Measurements from ENCODE around the gene UBE2QL1.
"Not testable (repeated sequence)": the region's sequence is repeated elsewhere in the genome, so short reads cannot be mapped to it uniquely, and the experiment has no call there.

UBE2QL1 gene

DNA sequence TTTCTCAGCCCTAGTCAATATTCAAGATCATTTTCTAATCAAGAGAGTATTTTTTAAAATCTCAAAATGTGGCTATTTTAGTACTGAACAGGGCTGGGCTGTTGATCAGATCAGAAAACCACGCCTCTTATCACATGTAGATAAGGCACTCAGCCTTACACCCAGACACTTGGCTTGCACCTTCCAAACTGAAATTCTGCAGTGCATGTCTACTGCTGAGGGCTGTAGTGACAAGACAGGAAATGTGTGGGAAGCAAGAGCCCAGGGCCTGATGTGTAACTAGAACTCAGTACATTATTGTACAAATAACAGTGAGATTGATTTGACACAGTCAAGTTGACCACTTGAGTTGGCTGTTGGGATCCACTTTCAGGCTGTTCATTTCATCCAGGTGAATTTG, 48.6 kb downstream of the UBE2QL1 start:
- DNase-seq (ENCODE audit: low read depth): no peak

DNA sequence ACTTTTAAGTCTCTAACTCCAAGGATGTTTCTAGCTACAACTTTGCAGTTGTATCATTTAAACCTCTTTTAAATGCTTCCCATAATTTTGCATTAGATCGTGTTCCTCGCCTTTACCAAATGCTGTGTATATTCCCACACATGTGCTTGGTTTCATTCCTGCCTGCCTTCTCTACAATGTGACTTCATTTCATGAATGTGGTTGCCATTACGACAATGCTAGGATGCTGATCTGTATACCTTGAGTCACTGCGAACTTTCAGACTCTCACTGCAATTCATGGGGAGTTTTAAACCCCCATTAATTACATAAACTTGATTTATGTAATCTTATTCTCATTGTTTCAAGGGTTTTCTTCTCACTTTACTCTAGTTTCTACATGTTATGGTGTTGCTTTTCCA, 50.3 kb downstream of the UBE2QL1 start:
- no peak for DNase-seq (ENCODE audit: low read depth)

DNA sequence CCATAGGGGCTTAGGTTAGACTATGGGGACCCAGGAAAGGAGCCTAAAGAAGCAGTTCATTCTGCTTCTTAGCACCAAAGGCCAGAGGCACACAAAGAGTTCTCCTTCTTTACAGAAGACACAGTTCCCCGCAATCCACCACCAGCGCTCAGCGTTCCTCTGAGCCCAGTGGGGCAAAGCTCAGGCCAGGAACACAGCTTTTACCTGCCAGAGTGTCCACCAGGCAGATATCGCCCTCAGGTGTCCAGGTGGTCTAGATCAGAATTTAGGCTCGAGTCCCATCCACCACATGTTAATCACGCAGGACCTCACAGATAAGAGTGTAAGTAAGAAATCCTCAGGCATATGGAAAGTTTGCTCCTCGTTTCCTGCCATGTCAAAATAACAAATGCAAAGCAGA, 53.0 kb downstream of the UBE2QL1 start:
- DNase-seq (ENCODE audit: low read depth): no peak

DNA sequence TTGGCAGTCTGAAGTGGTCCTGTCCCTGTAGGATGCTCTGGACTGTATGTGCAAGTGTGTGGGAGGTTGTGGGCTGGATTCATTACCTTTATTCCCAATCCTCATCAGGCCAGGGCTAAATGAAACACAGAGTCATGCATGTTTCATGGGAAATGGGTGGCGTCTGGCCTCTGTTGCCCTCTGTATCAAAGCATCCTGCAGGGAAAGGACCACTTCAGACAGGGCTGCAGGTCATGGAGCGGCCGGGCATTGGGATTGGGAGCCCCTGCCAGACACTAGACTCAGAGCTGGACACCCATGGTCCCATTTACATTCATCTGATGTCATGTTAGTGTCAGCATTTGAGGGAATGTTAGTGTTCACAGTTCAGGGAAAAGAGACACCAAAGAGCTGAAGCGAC, 53.8 kb downstream of the UBE2QL1 start:
- DNase-seq (ENCODE audit: low read depth): no peak

DNA sequence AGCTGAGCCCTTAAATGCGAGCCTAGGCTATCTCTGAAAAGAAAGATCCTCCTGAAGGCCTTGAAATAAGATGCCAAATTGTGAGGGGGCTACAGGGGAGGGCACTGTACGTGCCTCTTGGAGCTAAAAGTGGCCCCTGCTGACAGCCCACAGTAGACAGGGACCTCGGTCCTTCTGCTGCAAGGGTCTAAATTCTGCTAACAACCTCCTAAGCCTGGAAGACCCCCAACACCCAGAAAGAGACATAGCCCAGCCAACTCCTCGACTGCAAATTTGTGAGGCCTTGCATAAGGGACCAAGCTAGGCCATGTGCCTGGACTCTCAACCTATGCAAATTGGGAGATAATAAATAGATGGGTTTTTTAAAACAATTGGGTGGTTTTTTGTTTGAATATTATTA, 54.7 kb downstream of the UBE2QL1 start:
- DNase-seq (ENCODE audit: low read depth): no peak

DNA sequence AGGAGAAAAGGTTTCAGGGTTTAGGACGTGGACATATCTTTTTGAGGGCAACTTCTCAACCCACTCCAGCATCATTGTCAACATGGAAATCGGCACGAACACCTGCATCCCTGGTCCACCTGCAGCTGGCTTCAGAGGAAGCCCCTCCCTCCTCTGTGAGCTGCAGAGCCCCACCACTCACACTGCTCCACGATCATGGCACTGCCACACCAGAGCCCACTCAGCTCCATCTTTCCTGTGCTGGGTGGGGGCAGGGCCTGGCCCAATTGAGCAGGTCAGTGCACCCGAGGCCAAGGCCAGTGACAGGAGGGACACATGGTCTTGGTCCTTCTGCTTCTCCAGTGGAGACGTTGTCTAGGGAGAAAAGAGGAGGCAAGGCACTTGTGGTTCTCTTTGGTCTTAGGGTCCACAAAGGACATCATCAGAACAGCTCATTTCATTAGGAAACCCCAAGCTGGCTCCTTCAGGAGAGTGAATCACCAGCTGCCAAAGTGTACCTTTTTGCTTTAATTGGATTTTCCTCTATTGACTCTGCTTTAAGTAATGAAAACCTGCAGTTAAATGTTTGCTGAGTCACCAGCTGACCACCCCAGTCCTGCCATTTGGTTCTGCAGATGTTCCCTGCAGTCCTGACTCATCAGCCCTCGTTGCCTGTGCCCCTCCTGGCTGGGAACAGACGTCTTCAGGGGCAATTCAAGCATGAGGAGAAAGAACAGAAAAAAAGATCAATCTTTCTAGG, 56.2 kb downstream of the UBE2QL1 start:
- DNase-seq (ENCODE audit: low read depth): no peak

DNA sequence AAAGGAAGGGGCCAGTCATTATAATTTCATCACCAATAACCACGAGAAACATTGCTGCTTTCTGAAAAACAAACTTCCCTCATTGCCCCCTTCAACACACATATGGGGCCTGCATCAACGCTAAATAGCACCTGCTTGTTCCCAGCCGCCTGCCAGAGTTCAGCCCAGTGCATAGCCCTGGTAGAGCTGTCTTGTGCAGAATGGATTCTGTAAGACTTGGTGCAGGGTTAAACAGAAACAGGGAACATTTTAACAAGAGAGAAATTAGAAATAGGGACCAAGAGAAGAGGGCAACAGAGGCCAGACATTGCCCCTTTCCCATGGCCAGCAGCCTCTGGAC, 56.7 kb downstream of the UBE2QL1 start:
- DNase-seq (ENCODE audit: low read depth): no peak

DNA sequence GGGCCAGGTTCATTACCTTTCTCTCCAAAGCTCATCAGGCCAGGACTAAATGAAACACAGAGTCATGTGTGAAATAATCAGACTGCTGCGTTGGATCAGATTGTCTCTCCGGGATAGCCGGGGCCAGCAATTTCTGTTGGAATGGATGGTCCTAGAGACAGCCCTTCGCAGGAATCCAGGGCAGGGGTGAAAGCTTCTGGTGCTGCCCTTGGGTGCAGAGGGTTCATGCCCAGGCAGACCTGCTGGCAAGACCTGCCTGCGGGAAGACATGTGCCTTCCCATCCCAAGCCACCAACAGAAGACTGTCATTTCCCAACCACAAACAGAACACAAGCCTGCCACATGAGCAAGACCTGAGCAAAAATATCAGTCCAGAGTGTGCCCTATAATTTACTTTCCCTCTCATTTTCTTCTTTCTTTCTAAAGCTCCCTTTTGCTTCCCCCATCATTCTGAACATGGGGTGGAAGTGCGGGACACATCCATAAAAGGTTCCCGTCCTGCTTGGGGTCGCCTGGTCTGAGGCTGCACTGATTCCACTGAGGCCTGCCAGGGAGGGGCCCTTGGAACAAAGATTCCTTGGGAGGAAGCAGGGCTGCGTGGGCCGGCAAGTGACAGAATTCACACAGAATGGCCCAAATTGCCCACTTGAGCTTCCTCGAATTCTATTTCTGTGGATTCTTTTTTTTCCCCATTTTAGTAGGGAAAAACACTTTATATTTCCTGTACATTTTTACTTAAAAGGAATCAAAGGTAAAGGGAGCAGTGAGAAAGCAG, 57.3 kb downstream of the UBE2QL1 start:
- no peak for DNase-seq (ENCODE audit: low read depth)

DNA sequence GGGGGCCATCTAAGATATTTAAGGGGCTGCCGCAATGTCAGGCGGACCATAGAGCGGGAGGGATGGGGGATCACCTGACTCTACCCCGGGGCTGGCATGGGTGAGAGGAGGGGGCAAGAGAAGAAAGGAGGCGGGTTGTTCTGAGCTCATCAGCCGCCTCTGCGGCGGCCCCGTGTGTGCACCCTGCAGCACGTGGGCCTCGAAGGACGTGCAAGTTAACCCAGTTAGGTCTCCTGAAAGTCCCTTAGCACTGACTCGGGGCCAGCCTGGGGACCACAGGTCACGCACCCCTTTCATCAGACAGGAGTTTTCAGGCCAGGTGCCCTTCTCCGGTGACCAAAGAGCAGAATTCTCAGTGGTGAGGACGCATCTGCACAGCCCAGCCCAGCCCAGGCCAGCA, 58.0 kb downstream of the UBE2QL1 start:
- DNase-seq (ENCODE audit: low read depth): no peak

DNA sequence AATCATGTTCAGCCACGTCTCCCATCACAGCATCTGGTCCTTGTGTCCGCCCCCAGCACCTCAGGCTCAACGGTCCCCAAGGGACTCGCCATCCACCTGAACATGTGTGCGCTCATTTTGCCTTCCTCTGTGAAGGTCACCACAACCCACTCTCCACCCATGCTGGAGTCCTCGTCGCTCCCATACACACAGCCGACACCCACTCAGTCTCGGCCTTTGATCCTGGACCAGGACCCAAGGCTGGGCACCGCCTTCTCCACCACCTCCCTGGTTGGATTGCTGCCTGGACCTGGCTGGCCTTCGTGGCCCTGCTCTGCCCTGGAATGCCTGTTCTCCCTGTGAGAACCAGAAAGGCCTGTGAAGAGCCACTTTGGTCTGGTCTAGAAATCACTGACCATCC, 60.3 kb downstream of the UBE2QL1 start:
- DNase-seq (ENCODE audit: low read depth): no peak

DNA sequence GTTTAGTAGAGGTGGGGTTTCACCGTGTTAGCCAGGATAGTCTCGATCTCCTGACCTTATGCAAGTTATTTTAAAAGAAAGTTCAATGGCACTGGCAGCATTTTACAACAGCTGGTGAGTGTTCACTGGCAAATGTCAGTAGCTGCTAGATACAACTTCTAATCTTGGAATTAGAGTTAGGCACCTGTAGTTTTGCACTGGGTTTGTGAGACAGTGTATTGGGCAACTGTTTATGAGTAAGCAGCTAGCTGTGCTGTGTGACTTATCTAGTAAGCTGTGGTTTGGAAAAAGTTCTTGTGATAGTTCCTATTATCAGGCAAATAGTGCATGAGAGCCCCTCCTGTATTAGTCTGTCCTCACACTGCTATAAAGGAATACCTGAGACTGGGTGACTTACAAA, 61.5 kb downstream of the UBE2QL1 start:
- no peak for DNase-seq (ENCODE audit: low read depth)

DNA sequence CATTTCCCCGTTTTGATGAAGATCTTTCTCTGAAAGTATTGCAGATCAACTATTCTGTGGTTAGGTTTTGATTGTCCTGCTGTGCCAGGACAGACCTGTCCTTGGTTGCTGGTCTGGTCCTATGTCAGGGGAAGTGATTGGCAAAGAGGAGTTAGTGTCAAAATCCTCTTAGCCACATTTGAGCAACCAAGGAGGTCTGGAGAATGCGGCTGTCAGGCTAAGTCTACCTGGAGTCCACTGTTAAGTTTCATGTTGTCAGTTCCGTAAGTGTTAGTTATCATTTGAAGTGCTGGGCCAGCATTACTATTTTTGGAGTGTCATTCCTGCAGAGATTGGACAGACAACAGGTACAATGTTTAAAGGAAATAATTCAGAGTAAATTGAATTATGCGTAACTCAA, 62.3 kb downstream of the UBE2QL1 start:
- DNase-seq (ENCODE audit: low read depth): no peak

DNA sequence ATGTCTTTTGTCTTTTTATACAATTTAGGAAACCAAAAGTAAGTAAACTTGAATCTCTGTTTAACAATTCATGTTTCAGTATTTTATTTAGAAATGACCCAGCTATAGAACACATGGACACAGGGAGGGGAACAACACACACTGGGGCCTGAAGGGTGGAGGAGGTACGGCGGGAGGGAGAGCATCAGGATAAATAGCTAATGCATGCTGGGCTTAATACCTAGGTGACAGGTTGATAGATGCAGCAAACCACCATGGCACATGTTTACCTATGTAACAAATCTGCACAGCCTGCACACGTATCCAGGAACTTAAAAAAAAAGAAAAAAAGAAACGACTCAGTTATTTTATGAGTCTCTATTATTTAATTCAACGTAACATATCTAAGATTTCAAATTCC, 67.2 kb downstream of the UBE2QL1 start:
- DNase-seq (ENCODE audit: low read depth): not testable (repeated sequence)

DNA sequence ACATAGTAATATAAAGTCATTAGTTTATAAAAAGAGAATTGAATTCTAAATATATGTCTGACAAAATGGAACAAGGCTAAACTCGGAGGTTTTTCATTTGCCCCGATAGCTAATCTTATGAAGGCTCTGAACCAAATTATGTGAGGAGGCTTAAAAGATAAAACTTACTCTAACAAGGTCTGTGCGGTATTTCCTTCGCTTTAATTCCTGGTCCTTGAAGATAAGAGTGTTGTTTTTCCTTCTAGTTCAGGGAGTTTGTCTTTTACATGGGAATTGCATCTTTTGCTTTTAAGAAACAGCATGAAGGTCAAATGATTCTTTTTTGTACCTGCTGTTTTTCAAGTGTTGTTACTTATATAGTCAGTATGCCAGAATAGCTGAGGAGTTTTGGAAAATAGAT, 68.2 kb downstream of the UBE2QL1 start:
- DNase-seq (ENCODE audit: low read depth): no peak

DNA sequence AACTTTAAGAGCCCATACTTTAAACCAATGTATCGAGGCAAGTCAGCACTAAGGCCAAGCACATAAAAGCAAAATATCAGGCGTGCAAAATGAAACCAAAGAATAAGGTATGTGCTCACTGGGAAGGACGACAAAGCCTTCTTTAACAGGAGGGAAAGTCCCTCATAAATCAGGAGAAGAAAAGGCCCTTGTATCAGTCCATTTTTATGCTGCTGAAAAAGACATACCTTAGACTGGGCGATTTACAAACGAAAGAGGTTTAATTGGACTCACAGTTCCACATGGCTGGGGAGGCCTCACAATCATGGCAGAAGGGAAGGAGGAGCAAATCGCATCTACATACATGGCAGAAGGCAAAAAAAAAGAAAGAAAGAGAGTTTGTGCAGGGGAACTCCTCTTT, 68.9 kb downstream of the UBE2QL1 start:
- DNase-seq (ENCODE audit: low read depth): no peak

DNA sequence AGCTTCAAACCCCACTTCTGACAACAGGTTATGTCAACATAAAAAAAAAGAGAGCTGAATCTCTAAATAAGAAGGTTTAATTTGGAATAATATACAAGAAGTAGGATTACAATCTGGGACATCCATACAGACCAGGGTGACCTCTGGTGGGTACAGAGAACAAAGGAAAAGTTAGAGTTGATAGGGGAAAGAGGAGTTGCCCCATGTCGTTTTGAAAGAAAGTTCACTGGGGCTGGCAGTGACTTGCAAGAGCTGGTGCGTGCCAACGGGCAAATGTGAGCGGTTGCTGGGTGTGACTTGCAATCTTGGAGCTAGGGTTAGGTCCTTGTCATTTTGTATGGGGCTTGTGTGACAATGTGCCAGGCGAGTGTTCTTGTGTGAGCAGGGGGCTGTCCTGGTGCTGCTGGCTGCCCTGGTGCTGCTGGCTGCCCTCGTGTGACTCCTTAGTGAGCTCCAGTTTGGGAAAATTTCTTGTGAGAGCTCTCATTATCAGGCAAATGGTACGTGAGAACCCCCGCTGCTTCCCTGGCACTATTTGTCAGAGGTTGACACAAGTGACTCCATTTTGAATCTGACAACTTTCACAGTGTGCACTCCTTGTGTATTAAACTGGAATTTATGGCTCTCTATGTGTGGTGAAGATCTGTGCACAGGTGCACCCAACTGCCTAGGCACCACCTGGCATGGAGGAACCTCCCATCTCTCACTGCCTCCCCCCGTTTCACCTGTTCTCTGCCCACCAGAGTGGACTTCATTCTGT, 69.8 kb downstream of the UBE2QL1 start:
- no peak for DNase-seq (ENCODE audit: low read depth)

DNA sequence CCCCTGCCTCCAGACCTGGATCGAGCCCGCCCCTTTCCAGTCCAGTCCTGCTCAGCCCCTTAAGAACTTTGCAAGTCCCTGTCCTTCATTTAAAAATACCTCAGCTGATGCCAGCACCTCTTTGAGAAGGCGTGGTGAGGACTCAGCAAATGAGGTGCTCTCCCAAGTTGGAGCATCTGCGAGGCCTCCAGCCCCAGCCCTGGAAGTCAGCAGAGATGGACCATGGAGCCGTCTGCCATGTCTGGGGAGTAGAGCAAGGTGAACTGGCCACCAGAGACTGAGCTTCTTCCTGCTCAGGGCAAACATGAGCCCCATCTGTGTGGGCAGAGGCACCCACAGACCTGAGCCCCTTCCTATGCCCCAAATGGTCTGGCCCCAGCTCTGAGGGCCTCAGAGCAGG, 71.5 kb downstream of the UBE2QL1 start:
- no peak for DNase-seq (ENCODE audit: low read depth)

DNA sequence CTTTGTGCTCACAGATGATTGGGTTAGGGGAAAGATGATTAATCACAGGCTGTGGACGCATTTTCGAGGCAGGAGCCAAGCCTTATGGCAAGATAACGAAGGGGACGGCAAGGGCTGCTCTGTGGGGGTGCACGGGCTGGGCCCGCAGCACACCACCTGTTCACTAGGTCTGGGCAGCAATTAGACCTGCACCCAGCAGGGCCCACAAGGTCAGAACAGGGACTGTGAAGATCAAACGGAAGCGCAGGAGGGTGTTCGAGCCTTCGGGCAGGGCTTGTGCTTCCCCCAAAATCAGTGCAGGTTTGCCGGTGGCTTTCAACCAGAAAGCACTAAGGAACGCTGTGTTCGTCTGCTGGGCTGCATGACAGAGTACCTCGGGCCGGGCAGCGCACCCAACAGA, 73.7 kb downstream of the UBE2QL1 start:
- no peak for DNase-seq (ENCODE audit: low read depth)

DNA sequence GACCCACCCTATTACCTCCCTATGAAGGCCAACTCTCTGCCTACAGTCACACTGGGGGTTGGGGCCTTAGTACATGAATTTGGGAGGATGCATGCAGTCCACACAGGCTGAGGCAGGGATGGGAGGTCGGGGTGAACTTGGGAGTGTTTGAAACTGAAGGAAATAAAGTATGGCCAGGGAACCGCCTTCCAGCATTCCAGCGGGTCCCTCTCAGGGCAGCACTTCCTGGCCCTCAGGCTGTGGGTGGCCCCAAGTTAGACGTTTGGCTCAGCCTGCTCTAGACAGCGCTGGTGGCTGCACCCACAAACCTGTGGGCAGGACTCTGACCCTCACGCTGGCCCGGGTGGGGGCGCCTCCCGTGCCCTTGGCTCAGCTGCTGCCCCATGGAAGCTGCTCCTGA, 74.3 kb downstream of the UBE2QL1 start:
- no peak for DNase-seq (ENCODE audit: low read depth)

DNA sequence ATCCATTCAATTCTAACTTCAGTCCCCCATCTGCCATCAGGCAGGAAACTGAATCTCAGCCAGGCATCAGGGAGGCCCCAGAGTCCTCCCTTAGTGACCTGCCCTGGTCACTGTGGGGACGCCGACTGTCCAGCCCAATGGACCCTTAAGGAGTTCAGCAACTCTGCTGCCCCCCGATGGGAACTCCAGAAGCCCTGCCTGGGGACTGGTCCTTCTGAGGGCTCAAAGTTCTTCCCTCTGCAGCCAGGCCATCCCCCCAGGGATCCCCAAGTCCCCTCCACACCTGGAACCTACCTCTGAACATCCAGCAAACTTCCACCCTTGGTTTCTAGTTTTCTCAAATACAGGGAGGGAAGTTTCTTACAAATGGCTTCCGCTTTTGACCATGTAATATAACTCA, 76.8 kb downstream of the UBE2QL1 start:
- DNase-seq (ENCODE audit: low read depth): no peak

DNA sequence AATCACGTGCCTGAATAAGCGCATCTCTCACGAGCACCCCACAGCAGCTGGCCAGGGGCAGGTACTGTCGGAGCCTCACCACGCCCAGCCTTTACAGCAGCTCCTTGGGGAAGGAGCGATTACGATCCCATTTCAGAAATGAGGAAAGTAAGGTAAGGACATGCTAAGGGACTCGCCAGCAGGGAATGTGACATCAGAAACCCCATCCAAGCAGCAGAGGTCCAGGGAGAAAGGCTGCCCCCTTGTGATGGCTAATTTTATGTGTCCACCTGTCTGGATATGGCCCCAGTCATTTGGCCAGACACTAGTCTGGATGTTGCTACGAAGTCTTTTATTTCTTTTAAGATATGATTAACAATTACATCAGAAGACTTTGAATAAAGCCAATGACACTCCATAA, 77.3 kb downstream of the UBE2QL1 start:
- DNase-seq (ENCODE audit: low read depth): no peak

DNA sequence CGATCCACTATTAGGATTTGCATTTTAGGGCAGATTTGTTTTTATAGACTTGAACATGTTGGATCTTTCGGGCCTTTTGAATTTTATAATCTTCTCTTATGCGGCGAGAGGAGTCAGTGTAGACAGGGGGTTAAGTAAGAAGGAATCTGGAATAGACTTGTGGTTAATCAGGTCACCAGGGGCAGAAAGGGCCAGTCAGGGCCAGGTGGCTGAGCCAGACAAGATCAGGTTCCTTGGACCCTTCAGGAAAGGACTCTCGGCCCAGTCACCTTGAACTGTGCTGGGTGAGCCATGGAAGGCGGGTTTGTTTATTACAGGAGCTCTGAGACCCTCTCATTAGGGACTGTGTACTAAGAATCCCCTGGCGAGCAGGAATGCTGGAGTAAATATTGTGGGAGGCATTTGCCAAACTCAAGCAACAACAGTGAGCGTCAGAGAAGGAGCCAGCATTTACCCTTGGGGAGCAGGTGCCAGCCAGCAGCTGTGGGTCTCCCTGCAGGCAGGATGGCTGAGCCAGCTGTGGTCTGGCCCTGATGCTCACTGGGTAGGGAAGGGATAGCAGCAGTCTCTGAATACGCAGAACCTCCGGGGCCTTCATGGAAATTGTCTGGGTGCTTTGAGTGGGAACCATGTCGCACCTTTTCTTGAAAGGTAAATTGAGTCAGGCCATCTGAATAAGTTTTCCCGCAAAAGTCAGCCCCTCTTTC, 79.2 kb downstream of the UBE2QL1 start:
- no peak for DNase-seq (ENCODE audit: low read depth)

DNA sequence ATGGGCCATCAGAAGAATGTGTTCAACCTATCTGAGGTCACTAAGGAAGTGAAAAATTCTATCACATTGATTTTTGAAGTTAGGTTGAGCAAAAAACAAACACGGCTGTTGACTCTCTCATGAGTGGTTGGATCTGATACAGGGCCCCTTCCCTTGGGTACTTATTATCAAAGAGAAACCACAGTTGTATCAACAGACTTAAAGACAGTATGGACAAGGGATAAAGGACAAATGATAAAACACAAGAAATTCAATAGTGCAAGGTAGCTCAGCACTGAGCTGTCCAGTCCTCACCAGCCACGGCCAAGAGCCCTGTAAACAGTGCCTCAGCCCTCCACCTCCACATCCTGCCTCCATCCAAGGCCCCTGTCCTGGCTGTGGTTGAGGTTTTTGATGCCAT, 86.9 kb downstream of the UBE2QL1 start:
- no peak for DNase-seq (ENCODE audit: low read depth)
